ENCODE data around the gene RPL39L.

RPL39L gene

DNA sequence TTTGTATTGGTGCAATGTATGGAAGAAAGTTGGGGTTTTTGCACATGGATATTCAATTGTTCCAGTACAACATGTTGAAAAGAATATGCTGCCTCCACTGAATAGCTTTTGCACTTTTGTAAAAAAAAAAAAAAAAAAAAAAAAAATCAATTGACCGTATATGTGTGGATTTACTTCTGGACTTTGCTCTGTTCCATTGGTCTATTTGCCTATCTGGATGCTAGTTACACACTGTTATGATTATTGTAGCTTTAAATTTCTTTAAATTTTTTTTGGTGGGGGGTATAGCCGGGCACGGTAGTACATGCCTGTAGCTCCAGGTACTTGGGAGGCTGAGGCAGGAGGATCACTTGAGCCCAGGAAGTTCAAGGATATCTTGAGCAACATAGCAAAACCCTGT, 52.5 kb downstream of the RPL39L start:
- H3K27ac ChIP-seq: no peak overlapping the region
- TF ChIP-seq, protein P1, sequence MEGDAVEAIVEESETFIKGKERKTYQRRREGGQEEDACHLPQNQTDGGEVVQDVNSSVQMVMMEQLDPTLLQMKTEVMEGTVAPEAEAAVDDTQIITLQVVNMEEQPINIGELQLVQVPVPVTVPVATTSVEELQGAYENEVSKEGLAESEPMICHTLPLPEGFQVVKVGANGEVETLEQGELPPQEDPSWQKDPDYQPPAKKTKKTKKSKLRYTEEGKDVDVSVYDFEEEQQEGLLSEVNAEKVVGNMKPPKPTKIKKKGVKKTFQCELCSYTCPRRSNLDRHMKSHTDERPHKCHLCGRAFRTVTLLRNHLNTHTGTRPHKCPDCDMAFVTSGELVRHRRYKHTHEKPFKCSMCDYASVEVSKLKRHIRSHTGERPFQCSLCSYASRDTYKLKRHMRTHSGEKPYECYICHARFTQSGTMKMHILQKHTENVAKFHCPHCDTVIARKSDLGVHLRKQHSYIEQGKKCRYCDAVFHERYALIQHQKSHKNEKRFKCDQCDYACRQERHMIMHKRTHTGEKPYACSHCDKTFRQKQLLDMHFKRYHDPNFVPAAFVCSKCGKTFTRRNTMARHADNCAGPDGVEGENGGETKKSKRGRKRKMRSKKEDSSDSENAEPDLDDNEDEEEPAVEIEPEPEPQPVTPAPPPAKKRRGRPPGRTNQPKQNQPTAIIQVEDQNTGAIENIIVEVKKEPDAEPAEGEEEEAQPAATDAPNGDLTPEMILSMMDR (conservative IDR thresholded peaks at IDR 0.05): no peak
- TF ChIP-seq ZFX (IDR thresholded peaks at IDR 0.05): no peak

DNA sequence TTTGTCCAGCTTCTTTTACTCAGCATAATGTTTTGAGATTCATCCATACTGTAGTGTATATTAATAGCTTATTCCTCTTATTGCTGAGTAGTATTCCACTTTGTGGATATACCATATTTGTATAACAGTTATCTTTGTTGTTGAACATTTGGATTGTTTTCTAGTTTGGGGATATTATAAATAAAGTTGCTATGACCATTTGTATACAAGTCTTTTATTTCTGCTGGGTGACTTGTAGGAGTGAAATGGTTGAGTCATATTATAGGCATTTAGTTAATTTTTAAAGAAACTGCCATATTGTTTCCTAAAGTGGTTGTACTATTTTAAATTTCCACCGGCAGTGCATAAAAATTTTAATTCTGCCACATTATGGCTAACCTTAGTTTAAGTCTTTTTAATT, 53.4 kb downstream of the RPL39L start:
- no peak overlapping the region for H3K27ac ChIP-seq
- no peak for TF ChIP-seq ZFX (IDR thresholded peaks at IDR 0.05)

DNA sequence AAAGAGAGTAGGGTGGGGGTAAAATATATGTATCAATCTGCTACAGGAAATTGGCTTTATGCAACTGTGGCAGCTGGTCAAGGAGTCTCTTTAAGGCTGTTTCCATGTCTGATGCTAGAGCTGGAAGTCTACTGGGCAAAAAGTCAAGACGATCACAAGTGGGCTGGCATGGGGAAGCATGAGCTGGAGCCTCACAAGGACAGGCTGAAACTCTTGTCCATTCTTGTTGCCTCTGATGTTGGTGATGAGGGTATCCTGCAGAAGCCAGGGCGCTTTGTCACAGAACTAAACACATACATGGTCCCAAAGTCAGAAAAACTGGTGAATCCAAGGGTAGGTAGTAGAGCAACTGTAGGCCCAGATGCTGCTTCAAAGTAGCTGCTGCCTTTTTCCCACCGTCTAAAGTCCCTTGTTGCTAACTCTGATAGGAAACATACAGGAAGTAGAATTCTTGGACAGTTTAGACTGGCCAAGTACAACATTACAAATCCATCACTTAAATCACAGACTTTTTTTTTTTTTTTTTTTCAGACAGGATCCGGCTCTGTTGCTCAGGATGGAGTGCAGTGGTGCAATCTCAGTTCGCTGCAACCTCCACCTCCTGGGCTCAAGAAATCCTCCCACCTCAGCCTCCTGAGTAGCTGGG, 54.2 kb downstream of the RPL39L start:
- no peak for TF ChIP-seq ZFX (IDR thresholded peaks at IDR 0.05)
- TF ChIP-seq, protein P1 (conservative IDR thresholded peaks at IDR 0.05): no peak
- H3K27ac ChIP-seq: no peak overlapping the region

DNA sequence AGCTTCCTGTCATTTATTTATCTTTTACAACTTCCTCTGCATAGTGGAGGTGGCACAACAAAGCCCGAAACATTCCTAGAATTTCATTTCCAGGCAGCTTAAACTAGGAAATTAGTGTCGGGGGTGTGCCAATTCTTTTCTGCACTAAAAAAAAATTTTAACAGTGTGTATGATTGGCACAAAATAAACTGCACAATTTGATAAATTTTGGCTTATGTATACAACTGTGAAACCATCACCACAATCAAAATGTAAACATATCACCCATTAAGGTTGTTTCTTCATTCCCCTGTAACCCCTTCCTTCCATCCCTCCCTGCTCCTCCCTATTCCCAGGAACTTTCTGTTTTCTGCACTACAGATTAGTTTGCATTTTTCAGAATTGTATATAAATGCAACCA, 54.7 kb downstream of the RPL39L start:
- H3K27ac ChIP-seq: no peak overlapping the region
- TF ChIP-seq ZFX (IDR thresholded peaks at IDR 0.05): no peak
- TF ChIP-seq, protein P1 (conservative IDR thresholded peaks at IDR 0.05): no peak

DNA sequence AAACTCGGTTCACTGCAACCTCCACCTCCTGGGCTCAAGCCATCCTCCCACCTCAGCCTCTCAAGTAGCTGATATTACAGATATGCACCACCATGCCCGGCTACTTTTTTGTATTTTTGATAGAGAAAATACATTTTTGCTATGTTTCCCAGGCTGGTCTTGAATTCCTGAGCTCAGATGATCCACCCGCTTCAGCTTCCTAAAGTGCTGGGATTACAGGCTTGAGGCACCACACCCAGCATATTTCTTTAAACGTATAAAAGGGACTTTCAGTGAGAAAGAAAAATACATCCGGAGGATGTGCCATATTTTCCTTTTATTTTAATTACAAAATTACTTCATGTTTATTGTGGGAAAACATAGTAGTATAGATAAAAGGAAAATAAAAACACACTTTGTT, 55.2 kb downstream of the RPL39L start:
- no peak overlapping the region for H3K27ac ChIP-seq
- TF ChIP-seq, protein P1 (conservative IDR thresholded peaks at IDR 0.05): no peak
- no peak for TF ChIP-seq ZFX (IDR thresholded peaks at IDR 0.05)

DNA sequence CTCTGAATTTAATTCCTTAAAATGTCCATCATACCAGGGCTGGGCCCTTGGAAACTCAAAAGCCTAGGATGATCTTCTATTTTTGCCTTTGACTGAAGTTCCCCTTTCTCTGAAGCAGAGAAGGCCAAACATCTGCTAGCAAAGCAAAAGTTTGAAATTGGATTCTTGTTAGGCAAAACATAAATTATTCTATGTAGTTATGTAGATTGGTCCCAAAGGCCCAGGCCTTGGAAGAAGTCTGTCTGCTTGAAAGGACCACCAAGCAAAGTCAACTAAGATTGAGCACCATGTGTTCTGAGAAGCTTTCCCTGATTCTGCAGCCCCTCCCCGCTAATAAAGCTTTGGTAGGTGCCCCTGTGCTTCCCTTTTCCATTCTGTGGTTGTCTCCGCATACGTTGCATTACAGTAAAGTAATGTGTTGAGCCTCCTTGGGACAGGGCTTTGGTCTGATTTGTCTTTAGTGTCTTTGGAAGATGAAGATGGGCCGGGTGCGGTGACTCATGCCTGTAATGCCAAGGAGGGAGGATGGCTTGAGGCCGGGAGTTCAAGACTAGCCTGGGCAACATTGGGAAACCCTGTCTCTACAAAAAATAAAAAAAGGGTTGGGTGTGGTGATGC, 56.4 kb downstream of the RPL39L start:
- TF ChIP-seq, protein P1 (conservative IDR thresholded peaks at IDR 0.05): no peak
- TF ChIP-seq ZFX (IDR thresholded peaks at IDR 0.05): no peak
- no peak overlapping the region for H3K27ac ChIP-seq

DNA sequence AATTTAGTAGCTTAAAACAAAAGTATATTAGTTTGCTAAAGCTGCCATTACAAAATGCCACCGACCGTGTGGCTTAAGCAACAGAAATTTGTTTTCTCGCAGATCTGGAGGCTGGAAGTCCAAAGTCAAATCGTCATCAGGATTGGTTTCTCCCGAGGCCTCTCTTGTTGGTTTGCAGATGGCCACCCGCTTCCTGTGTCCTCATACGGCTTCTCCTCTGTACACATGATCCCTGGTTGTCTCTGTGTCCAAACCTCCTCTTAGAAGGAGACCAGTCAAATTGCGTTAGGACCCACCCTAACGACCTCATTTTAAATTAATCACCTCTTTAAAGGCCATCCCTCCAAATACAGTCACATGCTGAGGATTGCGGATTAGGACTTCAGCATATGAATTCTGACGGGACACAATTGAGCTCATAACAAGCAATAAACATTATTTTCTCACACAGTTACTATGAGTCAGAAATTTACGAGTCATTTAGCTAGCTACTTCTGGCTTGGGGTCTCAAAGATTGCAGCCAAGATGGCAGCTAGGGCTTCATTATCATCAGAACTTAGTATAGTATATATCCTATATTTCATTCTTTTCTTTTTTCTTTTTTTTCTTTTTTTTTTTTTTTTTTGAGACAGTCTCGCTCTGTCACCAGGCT, 58.4 kb downstream of the RPL39L start:
- no peak overlapping the region for H3K27ac ChIP-seq
- no peak for TF ChIP-seq ZFX (IDR thresholded peaks at IDR 0.05)
- TF ChIP-seq, protein P1 (conservative IDR thresholded peaks at IDR 0.05): no peak

Data from C4-2B (cell line).